ENCODE results near the gene MMD2.

- no peak for TF ChIP-seq CTCF (IDR thresholded peaks at IDR 0.05)
- TF ChIP-seq EZH2 (IDR thresholded peaks at IDR 0.05; ENCODE audit: borderline replicate concordance, insufficient read depth, low read depth, low read length, poor library complexity, severe bottlenecking): no peak
Measured at GRCh38 chr7:4875391-4875790, 83.6 kb downstream of the MMD2 start.

Data from B cell (primary cell).